ENCODE measurements around the gene ADCY3.

Gene ADCY3

GRCh38 chr2:24840962-24841945 lies 78.8 kb downstream of the ADCY3 start:
- Histone ChIP-seq H3K79me2 (ENCODE audit: insufficient read depth, low read length) (no peaks in the 10 kb centered on the region), H3K4me1 (ENCODE audit: insufficient read depth, low read length) (no peaks in the 10 kb centered on the region), H3K36me3 (ENCODE audit: insufficient read depth, low read length) (peaks cover 74% of the 10 kb centered on the region), H2AFZ (ENCODE audit: low read depth, low read length) (no peak overlapping the region), H3K9me3 (ENCODE audit: insufficient read depth, low read length, severe bottlenecking) (no peaks in the 10 kb centered on the region), H3K9ac (ENCODE audit: low read depth, low read length) (no peak overlapping the region), H3K4me2 (ENCODE audit: insufficient read depth, low read length) (no peak overlapping the region), H4K20me1 (ENCODE audit: insufficient read depth, low read length) (peaks cover 4% of the 10 kb centered on the region; the same call in 1 of the 2 replicates), H3K27me3 (ENCODE audit: insufficient read depth, low read length, poor library complexity) (no peaks in the 10 kb centered on the region), H3K27ac (ENCODE audit: low read length) (no peak overlapping the region), H3K4me3 (ENCODE audit: low read depth in 1 of 2, low read length in 2 of 2) (no peak overlapping the region)
- no peak for ATAC-seq (ENCODE audit: insufficient read depth, low read depth)
- no peak for TF ChIP-seq EZH2 (IDR thresholded peaks at IDR 0.05; ENCODE audit: borderline replicate concordance, low read depth, low read length, severe bottlenecking)
- TF ChIP-seq CTCF (IDR thresholded peaks at IDR 0.05; ENCODE audit: borderline replicate concordance, extremely low read depth, low read length, poor library complexity, severe bottlenecking), result no peak
- no peak for DNase-seq

- Histone ChIP-seq H3K27me3 (ENCODE audit: insufficient read depth, low read length, poor library complexity) (no peaks in the 10 kb centered on the region), H3K9ac (ENCODE audit: low read depth, low read length) (no peak overlapping the region), H3K4me1 (ENCODE audit: insufficient read depth, low read length) (no peaks in the 10 kb centered on the region), H3K9me3 (ENCODE audit: insufficient read depth, low read length, severe bottlenecking) (no peaks in the 10 kb centered on the region), H3K4me2 (ENCODE audit: insufficient read depth, low read length) (no peak overlapping the region), H2AFZ (ENCODE audit: low read depth, low read length) (no peak overlapping the region), H4K20me1 (ENCODE audit: insufficient read depth, low read length) (peaks cover 4% of the 10 kb centered on the region; the same call in 1 of the 2 replicates), H3K4me3 (ENCODE audit: low read depth in 1 of 2, low read length in 2 of 2) (no peak overlapping the region), H3K36me3 (ENCODE audit: insufficient read depth, low read length) (peaks cover 81% of the 10 kb centered on the region), H3K27ac (ENCODE audit: low read length) (no peak overlapping the region), H3K79me2 (ENCODE audit: insufficient read depth, low read length) (no peaks in the 10 kb centered on the region)
- DNase-seq (no peak), ATAC-seq (ENCODE audit: insufficient read depth, low read depth) (no peak)
- no peak for TF ChIP-seq EZH2 (IDR thresholded peaks at IDR 0.05; ENCODE audit: borderline replicate concordance, low read depth, low read length, severe bottlenecking)
- no peak for TF ChIP-seq CTCF (IDR thresholded peaks at IDR 0.05; ENCODE audit: borderline replicate concordance, extremely low read depth, low read length, poor library complexity, severe bottlenecking)
These were observed 79.7 kb downstream of the ADCY3 start for GRCh38 chr2:24840164-24840869.

- H3K4me1 ChIP-seq (ENCODE audit: insufficient read depth, low read length), result no peaks in the 10 kb centered on the region
- no peaks in the 10 kb centered on the region for H3K79me2 ChIP-seq (ENCODE audit: insufficient read depth, low read length)
- no peak overlapping the region for H3K9ac ChIP-seq (ENCODE audit: low read depth, low read length)
- H3K36me3 ChIP-seq (ENCODE audit: insufficient read depth, low read length), result peaks cover 87% of the 10 kb centered on the region
- no peak overlapping the region for H2AFZ ChIP-seq (ENCODE audit: low read depth, low read length)
- TF ChIP-seq EZH2 (IDR thresholded peaks at IDR 0.05; ENCODE audit: borderline replicate concordance, low read depth, low read length, severe bottlenecking), result no peak
- no peaks in the 10 kb centered on the region for H3K27me3 ChIP-seq (ENCODE audit: insufficient read depth, low read length, poor library complexity)
- DNase-seq (no peak), ATAC-seq (ENCODE audit: insufficient read depth, low read depth) (no peak)
- H4K20me1 ChIP-seq (ENCODE audit: insufficient read depth, low read length), result peaks cover 4% of the 10 kb centered on the region; the same call in 1 of the 2 replicates
- H3K4me3 ChIP-seq (ENCODE audit: low read depth in 1 of 2, low read length in 2 of 2), result no peak overlapping the region
- H3K4me2 ChIP-seq (ENCODE audit: insufficient read depth, low read length), result no peak overlapping the region
- H3K9me3 ChIP-seq (ENCODE audit: insufficient read depth, low read length, severe bottlenecking), result no peaks in the 10 kb centered on the region
- no peak overlapping the region for H3K27ac ChIP-seq (ENCODE audit: low read length)
These were observed 80.3 kb downstream of the ADCY3 start for GRCh38 chr2:24839729-24840128.

- no peak overlapping the region for H3K9ac ChIP-seq (ENCODE audit: low read depth, low read length)
- peaks cover 86% of the 10 kb centered on the region for H3K36me3 ChIP-seq (ENCODE audit: insufficient read depth, low read length)
These were observed 81.5 kb downstream of the ADCY3 start for GRCh38 chr2:24838541-24838940.

More at GRCh38 chr2:24838541-24838940, 81.5 kb downstream of the ADCY3 start:
- DNase-seq (no peak), ATAC-seq (ENCODE audit: insufficient read depth, low read depth) (no peak)
- H4K20me1 ChIP-seq (ENCODE audit: insufficient read depth, low read length), result peaks cover 4% of the 10 kb centered on the region; the same call in 1 of the 2 replicates
- TF ChIP-seq EZH2 (IDR thresholded peaks at IDR 0.05; ENCODE audit: borderline replicate concordance, low read depth, low read length, severe bottlenecking) (no peak), CTCF (IDR thresholded peaks at IDR 0.05; ENCODE audit: borderline replicate concordance, extremely low read depth, low read length, poor library complexity, severe bottlenecking) (no peak)
- no peaks in the 10 kb centered on the region for H3K4me1 ChIP-seq (ENCODE audit: insufficient read depth, low read length)
- H2AFZ ChIP-seq (ENCODE audit: low read depth, low read length), result no peak overlapping the region
- no peaks in the 10 kb centered on the region for H3K79me2 ChIP-seq (ENCODE audit: insufficient read depth, low read length)
- H3K27me3 ChIP-seq (ENCODE audit: insufficient read depth, low read length, poor library complexity), result no peaks in the 10 kb centered on the region
- no peak overlapping the region for H3K4me3 ChIP-seq (ENCODE audit: low read depth in 1 of 2, low read length in 2 of 2)
- no peak overlapping the region for H3K27ac ChIP-seq (ENCODE audit: low read length)
- no peaks in the 10 kb centered on the region for H3K9me3 ChIP-seq (ENCODE audit: insufficient read depth, low read length, severe bottlenecking)
- H3K4me2 ChIP-seq (ENCODE audit: insufficient read depth, low read length), result no peak overlapping the region

All from DND-41 (cell line).